Left ventricle myocardium inferior (tissue), 1 donor: ENCODE measurements around the gene TTLL10. TPM values are rescaled to one million over a fixed set of nuclear protein-coding genes. Genes with fewer than 3 reads are reported as not detected.

Source experiments
- DNase-seq: peaks from one replicate; pipeline ENCODE4 v3.0.0-alpha.2; 2020
- H3K27ac ChIP-seq: fragments of 200-600 bp; replicated peaks from 2 replicates; pipeline ENCODE4 v1.8.0; 2021
- H3K27me3 ChIP-seq: fragments of 200-600 bp; 2 replicates; pipeline ENCODE4 v1.8.0; 2021; ENCODE audit warnings: low read depth
- H3K36me3 ChIP-seq: fragments of 200-600 bp; 2 replicates; pipeline ENCODE4 v1.8.0; 2021
- H3K4me1 ChIP-seq: fragments of 200-600 bp; 2 replicates; pipeline ENCODE4 v1.8.0; 2021
- H3K4me3 ChIP-seq: fragments of 200-600 bp; 2 replicates; pipeline ENCODE4 v1.8.0; 2021; ENCODE audit warnings: mild to moderate bottlenecking, moderate library complexity
- H3K9me3 ChIP-seq: fragments of 200-600 bp; replicated peaks from 2 replicates; pipeline ENCODE4 v1.8.0; 2021
- intact Hi-C: fragments of 100-400 bp; cut with micrococcal nuclease; formaldehyde crosslinking; loops from one replicate; pipeline ENCODE4 v1.11.0; 2022
- total RNA-seq: library from RNA; stranded (reverse); fragmentation: NEBNext Ultra II Directional; extraction: Animal tissue kit (Norgen Biotek cat#: 25700); gene quantifications from one replicate; pipeline ENCODE4 v1.2.1, GENCODE V29; 2021
- TF ChIP-seq, protein P1 (sequence below): fragments of 200-600 bp; IDR thresholded peaks from 2 replicates; pipeline ENCODE4 v1.8.0; 2021; ENCODE audit warnings: antibody characterized with exemption, mild to moderate bottlenecking, borderline replicate concordance
- donor health status: DM: no; HTN: yes; CAD: no; lungs with severe emphysema.

TTLL10 gene
- total RNA-seq, 1 donor from 2014 or later = not detected

DNA sequence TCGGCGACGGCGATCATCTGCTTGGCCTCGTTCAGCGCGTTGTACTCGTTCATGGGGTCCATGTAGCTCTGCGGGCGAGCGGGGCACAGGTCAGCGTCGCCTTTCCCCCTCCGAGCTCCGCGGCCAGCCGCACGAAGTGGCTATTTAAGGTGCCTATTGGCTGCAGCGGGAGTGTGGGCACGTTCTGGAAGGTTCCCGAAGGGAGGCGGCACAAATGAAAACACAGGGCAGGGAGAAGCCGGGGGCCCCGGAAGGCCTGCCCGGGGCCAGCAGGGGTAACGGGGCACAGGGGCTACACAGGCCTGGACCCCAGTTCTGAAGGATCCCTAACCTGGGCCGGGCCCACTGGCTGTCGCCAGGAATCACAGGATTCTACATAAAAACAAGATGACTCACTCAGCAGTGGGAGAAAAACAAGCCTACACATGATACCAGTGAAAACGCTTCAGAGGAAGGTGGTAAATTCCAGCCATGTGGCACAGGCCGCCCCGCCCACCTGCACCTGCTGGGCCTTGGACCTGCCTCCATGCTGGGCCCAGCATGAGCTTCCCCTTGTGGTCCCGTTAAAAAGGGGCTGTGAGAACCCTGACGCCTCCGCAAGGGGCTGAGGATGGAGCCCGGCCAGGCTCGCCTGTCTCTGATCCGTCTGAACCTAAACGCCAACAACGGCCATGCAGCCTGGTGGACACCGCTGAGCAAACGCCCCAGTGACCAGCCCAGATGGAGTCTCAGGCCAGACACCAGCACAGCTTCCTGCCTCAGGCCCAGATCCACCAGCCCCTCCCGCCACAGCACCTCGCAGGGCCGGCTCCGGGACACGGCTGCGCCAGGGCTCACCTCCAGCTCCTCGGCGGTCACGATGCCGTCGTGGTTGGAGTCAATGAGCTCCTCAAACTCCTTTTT lies 44.2 kb downstream of the TTLL10 start:
- peak overlapping the region; percentile 34 for H3K4me3 ChIP-seq
- H3K4me1 ChIP-seq = peaks cover 52% of the 10 kb centered on the region

DNA sequence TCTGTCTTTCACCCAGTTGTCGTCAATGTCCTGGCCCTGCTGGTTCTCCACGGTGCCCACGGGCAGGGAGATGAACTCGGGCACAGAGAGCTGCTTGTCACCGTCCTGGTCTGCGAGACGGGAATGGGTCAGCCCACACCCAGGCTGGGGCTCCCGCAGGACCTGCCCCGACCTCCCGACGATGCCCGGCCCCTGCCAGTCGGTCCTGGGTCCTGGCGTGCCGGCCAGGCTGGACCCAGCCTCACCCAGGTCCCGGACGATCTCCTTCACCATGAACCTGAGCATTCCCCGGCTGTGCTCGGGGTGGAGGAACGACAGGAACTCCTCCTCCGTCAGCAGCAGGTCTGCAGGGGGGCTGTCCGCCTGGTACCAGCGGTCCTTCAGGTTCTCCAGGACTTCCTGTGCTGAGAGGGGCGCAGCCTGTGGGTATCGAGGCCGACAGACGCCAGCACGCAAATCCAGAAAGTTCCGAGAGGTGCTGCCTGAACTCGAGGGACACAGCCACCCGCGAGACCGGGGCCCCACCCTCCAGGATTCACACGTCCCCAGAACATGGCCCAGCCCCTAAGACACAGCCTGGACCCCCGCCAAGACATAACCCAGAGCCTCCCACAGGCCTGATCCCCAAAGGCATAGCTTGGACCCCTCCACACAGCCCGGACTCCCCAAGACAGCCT lies 45.0 kb downstream of the TTLL10 start:
- H3K4me1 ChIP-seq = peaks cover 45% of the 10 kb centered on the region
- no peaks in the 10 kb centered on the region for H3K9me3 ChIP-seq
- H3K27ac ChIP-seq = peak overlapping the region; percentile 71
- H3K4me3 ChIP-seq = peak overlapping the region; percentile 21
- TF ChIP-seq, protein P1, sequence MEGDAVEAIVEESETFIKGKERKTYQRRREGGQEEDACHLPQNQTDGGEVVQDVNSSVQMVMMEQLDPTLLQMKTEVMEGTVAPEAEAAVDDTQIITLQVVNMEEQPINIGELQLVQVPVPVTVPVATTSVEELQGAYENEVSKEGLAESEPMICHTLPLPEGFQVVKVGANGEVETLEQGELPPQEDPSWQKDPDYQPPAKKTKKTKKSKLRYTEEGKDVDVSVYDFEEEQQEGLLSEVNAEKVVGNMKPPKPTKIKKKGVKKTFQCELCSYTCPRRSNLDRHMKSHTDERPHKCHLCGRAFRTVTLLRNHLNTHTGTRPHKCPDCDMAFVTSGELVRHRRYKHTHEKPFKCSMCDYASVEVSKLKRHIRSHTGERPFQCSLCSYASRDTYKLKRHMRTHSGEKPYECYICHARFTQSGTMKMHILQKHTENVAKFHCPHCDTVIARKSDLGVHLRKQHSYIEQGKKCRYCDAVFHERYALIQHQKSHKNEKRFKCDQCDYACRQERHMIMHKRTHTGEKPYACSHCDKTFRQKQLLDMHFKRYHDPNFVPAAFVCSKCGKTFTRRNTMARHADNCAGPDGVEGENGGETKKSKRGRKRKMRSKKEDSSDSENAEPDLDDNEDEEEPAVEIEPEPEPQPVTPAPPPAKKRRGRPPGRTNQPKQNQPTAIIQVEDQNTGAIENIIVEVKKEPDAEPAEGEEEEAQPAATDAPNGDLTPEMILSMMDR = no peak
- H3K36me3 ChIP-seq = peaks cover 71% of the 10 kb centered on the region
- no peak for DNase-seq
- no peaks in the 10 kb centered on the region for H3K27me3 ChIP-seq
- intact Hi-C loops = no loop called here

More for the DNA sequence above, 44.2 kb downstream of the TTLL10 start:
- Histone ChIP-seq H3K27ac (peak overlapping the region; percentile 71), H3K9me3 (no peaks in the 10 kb centered on the region), H3K27me3 (no peaks in the 10 kb centered on the region), H3K36me3 (peaks cover 63% of the 10 kb centered on the region)
- TF ChIP-seq, protein P1 = no peak
- no peak for DNase-seq
- intact Hi-C loops = no loop called here

DNA sequence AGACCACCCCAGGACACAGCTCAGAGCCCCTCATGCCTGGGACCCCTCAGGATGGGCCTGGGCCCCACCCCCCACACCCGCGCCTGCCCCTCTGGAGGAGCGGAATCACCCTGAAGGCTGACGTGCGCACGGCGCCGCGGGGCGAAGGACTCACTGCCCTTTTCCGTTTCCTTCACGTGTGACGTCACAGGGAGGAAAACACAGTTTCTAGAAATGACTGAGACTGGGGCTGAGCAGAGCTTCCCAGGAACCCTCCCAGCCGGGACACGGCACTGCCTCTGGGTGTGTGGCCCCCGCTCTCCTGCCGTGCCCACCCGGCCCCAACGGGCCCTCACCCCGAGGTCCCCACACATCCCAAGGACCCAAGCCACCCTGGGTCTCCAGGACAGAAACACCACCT lies 45.7 kb downstream of the TTLL10 start:
- TF ChIP-seq, protein P1 = no peak
- Histone ChIP-seq H3K9me3 (no peaks in the 10 kb centered on the region), H3K4me3 (no peak overlapping the region), H3K27ac (no peak overlapping the region), H3K27me3 (no peaks in the 10 kb centered on the region), H3K36me3 (peaks cover 78% of the 10 kb centered on the region), H3K4me1 (peaks cover 38% of the 10 kb centered on the region)
- intact Hi-C loops = no loop called here
- no peak for DNase-seq

GRCh38 chr1:1220197-1220596 lies 46.5 kb downstream of the TTLL10 start:
- H3K4me1 ChIP-seq = peaks cover 34% of the 10 kb centered on the region
- DNase-seq = no peak
- H3K4me3 ChIP-seq = no peak overlapping the region
- no peaks in the 10 kb centered on the region for H3K9me3 ChIP-seq
- no peak overlapping the region for H3K27ac ChIP-seq
- H3K36me3 ChIP-seq = peaks cover 87% of the 10 kb centered on the region
- H3K27me3 ChIP-seq = no peaks in the 10 kb centered on the region
- TF ChIP-seq, protein P1 = no peak
- intact Hi-C loops = no loop called here

GRCh38 chr1:1221887-1222574 lies 48.4 kb downstream of the TTLL10 start:
- Histone ChIP-seq H3K9me3 (no peaks in the 10 kb centered on the region), H3K4me1 (peaks cover 29% of the 10 kb centered on the region), H3K36me3 (peaks cover 94% of the 10 kb centered on the region), H3K4me3 (no peak overlapping the region), H3K27ac (no peak overlapping the region), H3K27me3 (no peaks in the 10 kb centered on the region)
- TF ChIP-seq, protein P1 = no peak
- intact Hi-C loops = no loop called here
- DNase-seq = no peak
